Breast epithelium (tissue), 3 donors: ENCODE data around the gene SRGAP2B.
"Not testable (repeated sequence)": the region's sequence is repeated elsewhere in the genome, so short reads cannot be mapped to it uniquely, and the experiment has no call there.

Experiments used
- CTCF ChIP-seq, 3 donors: fragments of 450-650 bp; IDR thresholded peaks; one replicate each; pipeline ENCODE4 v1.5.1; 2016 to 2017; ENCODE audit warnings: antibody characterized with exemption in 3 of 3, mild to moderate bottlenecking in 3 of 3, moderate library complexity in 3 of 3
- POLR2A ChIP-seq: fragments of 450-650 bp; IDR thresholded peaks from one replicate; pipeline ENCODE4 v1.6.1; 2016; ENCODE audit warnings: antibody characterized with exemption, mild to moderate bottlenecking, moderate library complexity

GRCh38 chr1:145094655-145095211 is 395 bp downstream of the SRGAP2B start:
- not testable (repeated sequence) for TF ChIP-seq CTCF (IDR thresholded peaks at IDR 0.05); POLR2A
